IPS-NIHi7 (cell line): ENCODE measurements around the gene ACIN1.
A peak's percentile ranks its signal among the peaks of the same experiment; 100 is the strongest.

ENCODE experiments used
- DNase-seq: peaks from one replicate; pipeline ENCODE4 v3.0.0; 2012; ENCODE audit warnings: mixed read lengths; ENCODE audit errors: extremely low spot score

Gene ACIN1

GRCh38 chr14:23058654-23059504 lies 36.1 kb downstream of the ACIN1 start:
- DNase-seq: no peak

GRCh38 chr14:23057757-23058653 lies 36.9 kb downstream of the ACIN1 start:
- DNase-seq: peak; percentile 89

GRCh38 chr14:23056956-23057756 lies 37.8 kb downstream of the ACIN1 start, which contains the start of gene CDH24:
CDH24 (minus strand) TSS chr14:23057520; CDS start chr14:23055733, 1,787 bp downstream.
- DNase-seq: peak; percentile 80

- DNase-seq: peak; percentile 88
Observed at GRCh38 chr14:23056145-23056955, 38.6 kb downstream of the ACIN1 start.

- no peak for DNase-seq
Observed at GRCh38 chr14:23055621-23056144, 39.3 kb downstream of the ACIN1 start.

DNA sequence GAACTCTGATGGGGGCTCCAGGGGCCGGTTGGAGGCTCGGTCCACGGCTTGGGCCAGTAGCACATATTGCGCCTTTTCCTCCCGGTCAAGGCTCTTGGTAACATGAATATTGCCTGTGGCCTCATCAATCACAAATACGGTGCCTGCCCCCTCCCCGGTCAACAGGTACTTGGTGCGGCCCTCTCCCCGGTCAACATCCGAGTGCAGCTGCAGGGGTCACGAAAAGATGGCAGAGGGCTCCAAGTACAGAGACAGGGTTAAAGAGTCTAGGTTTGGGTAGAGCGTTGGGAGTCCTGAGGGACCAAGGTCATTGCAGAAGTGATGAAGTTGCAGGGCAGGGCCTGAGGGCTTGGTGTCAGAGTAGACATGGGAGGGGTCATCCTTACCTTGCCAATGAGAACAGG lies 39.8 kb downstream of the ACIN1 start:
- no peak for DNase-seq

- no peak for DNase-seq
Observed at GRCh38 chr14:23054000-23054811, 40.7 kb downstream of the ACIN1 start.

DNA sequence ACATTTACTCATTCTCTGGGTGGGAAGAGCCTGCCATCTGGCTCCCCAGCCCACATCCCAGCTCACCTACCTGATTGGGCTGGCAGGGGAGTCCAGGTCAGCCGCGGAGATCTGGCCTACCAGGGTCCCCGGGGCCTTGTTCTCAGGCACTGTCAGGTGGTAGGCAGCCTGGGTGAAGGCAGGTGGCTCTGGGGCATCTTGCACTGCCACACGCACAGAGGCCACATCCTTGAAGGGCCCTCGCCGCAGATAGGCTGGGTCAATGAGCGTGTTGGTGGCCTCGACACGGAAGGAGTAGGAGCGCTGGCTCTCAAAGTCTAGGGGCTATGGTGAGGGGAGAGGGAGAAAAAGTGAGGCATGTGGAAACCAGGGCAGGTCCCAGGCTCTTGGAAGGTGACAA lies 41.5 kb downstream of the ACIN1 start:
- no peak for DNase-seq

GRCh38 chr14:23052671-23053070 lies 42.3 kb downstream of the ACIN1 start:
- DNase-seq: no peak

DNA sequence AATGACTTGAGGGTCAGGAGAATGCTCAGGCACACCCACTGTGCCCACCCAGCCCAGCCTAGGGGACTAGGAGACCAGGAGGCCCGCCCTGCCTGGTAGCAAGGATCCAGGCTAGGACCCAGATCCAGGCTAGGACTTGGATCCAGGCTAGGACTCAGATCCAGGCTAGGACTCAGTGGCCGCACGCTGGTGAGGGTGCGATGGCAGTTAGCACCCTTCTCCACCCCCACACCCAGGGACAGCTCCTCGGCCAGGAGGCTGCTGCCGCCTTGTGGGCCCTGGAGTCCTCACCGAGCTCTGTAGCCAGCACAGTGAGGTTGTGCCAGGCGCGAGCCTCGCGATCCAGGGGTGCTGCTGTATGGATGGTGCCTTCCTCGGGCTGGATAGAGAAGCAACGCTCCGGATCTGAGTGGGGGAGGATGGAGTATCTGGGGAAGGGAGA lies 42.7 kb downstream of the ACIN1 start:
- peak; percentile 72 for DNase-seq

- DNase-seq: no peak
Observed at GRCh38 chr14:23051141-23052057, 43.5 kb downstream of the ACIN1 start.

GRCh38 chr14:23049011-23049410 lies 45.9 kb downstream of the ACIN1 start:
- DNase-seq: no peak

DNA sequence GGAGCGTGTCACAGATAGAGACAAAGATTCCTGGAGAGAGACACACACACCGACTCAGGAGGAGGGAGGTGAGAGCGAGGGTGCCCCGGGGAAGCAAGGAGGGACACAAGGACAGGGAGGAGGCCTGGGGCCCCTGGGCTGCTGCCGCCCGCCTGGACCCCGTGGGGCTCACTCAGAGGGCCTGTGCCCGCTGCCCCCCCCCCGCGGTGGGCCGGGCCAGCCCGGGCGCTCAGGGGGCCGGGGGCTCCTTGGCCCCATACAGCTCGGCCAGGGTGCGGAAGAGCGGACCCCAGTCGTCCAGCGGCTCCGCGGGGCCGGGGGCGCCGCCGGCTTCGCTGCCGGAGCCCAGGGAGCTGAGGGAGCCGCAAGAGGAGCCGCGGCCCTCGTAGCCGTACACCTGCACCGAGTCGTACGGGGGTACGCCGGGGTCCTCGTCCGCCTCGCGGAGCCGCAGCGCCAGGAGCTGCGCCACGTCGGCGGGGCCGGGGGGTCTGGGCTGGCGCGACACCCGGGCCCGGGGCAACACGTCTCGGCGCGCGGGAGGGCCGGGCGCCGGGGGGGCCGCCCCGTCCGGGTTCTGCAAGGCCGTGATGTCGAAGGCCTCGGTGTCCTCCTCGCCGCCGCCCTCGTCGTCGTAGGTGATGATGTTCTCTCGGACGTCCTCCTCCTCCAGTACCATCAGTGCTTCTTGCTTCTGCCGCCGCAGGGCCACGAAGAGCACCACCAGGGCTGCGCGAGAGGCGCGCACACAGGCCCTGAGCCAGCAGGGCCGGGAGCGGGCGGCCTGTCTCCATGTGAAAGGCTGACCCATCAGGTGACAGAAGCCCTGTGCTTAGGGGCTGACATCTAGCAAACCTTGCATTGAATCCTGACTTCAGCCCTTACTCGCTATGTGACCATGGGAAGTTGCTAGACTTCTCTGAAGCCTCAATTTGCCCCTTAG lies 46.9 kb downstream of the ACIN1 start:
- no peak for DNase-seq

GRCh38 chr14:23047034-23047634 lies 47.8 kb downstream of the ACIN1 start:
- DNase-seq: no peak

DNA sequence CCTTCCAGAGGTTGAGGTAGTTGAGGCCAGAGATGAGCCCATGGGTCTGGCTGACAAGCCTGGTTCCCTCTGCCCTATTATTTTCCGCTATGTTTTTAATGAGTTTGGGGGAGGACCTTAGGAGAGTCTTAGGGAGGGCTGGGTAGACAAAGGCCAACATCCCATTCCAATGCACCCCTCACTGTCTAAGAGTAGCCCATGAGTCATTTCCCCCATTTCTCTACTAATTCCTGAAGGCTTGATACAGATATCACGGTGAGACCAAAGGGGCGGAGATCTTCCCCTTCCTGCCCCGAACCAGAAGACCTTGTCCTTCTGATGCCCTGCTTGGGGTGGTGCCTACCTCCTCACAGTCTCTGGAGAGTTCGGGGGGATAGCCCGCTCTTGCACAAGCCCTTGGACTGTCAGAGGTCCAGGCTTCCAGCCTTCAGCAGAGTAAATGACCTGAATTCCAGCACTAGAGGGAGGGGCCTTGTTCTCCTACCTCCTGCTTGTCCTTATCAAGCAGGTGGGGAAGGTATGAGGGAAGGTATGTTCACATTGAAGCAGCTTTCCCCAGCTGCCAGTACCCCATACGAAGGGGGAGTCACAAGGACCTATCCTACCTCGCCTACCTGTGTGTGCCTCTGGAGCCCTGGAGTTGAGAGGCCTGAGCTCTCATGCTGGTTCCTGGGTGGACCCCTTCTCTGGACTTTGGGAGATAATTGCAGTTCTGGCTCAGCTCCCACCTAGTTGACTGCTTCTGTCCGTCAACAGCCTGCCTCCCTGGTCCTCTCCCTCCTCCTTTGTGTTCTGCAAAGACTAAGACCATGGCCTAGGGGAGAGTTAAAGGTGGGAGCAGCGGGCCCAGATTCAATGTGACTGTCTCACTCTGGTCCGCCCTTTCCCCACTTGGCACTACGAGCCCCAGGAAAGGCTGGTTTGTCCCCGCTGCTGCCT lies 49.2 kb downstream of the ACIN1 start:
- no peak for DNase-seq

DNA sequence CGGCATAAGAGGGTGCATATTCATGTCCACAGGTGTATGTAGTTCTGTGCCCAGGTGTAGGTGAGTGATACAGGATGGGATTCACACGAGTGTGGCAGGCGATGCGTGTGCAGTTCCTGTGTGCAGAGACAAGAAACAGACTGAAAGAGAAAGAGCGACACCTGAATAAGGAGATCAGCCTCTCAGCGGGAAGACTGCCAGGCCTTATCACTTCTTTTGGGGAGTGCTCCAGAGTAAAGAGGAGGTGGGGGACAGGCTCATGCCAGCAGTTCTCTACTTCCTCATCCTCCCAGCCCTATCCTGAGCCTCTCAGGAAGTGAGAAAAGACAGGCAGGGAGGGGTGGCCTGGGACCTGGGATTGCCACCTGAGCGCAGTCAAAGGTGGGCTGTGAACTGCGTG lies 50.1 kb downstream of the ACIN1 start:
- no peak for DNase-seq
